ENCODE measurements around the gene CAMTA1. TPM values are rescaled to one million over a fixed set of nuclear protein-coding genes. Genes with fewer than 3 reads are reported as not detected.

The CAMTA1 gene
- polyA plus RNA-seq, 1 donor from 2014 or later, result 162 TPM

DNA sequence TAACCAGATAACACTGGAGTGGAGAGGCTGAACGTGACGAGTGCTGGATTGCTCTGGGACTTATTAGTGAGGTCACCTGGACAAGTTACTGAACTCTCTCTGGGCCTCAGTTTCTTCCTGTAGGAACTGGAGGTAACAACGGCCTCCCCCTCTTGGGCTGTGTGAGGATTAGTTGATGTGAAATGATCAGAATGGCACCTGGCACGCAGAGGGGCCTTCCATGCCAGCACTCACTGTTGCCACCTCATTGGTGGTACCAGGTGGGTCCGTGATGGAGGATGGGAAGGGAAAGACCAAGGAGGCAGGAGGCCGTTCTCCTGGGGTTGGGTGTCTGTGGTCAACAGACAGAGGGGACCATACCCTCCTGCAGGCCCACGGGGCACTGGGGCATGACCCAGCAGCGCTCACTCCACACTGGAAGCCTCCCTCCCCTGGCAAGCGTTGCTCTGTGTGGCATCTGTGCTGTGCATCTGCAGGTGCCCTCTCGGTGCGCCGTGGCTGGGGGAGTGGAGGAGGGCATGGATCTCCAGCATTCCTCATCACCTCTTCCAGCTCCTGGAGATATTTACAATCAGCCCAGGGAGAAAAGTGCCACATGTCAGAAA is 636.3 kb downstream of the CAMTA1 start:
- H3K9ac ChIP-seq (ENCODE audit: low read length), result no peak overlapping the region
- H2AFZ ChIP-seq (ENCODE audit: low read depth, low read length), result no peak overlapping the region
- H3K27me3 ChIP-seq (ENCODE audit: insufficient read depth, low read depth, low read length), result no peaks in the 10 kb centered on the region
- no peak overlapping the region for H3K4me3 ChIP-seq (ENCODE audit: low read length)
- H4K20me1 ChIP-seq (ENCODE audit: insufficient read depth), result no peaks in the 10 kb centered on the region
- no peaks in the 10 kb centered on the region for H3K9me3 ChIP-seq (ENCODE audit: low read length)
- H3K79me2 ChIP-seq (replicated peaks; ENCODE audit: insufficient read depth, low read length), result no peaks in the 10 kb centered on the region
- TF ChIP-seq SMC3 (conservative IDR thresholded peaks at IDR 0.05; ENCODE audit: poor library complexity), result no peak
- H3K27ac ChIP-seq (ENCODE audit: low read length), result no peak overlapping the region
- no peaks in the 10 kb centered on the region for H3K36me3 ChIP-seq (ENCODE audit: insufficient read depth, low read length)
- no peaks in the 10 kb centered on the region for H3F3A ChIP-seq (ENCODE audit: insufficient read depth, low read length, poor library complexity, severe bottlenecking)
- no peaks in the 10 kb centered on the region for H3K9me2 ChIP-seq (ENCODE audit: insufficient read depth, low read length)
- no peak overlapping the region for H3K4me2 ChIP-seq (ENCODE audit: low read length)

DNA sequence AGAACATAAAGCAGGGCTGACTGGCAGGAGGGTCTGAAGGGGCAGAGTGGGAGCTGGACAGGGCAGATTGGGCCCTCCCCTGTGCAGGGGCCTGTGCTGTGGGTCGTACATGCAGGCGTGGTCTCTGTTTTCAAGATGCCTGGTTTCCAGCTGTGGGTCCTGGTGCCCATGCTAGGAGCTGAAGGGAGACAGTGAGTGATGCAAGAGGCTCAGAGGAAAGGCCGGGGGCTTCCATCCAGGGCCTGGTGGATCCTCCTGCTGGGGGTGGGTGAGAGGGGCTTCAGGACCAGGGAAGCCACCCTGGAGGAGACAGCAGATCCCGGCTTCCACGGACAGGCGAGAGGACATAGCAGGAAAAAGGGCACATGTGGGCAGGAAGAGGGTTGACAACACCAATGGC is 636.8 kb downstream of the CAMTA1 start:
- TF ChIP-seq MXI1 (conservative IDR thresholded peaks at IDR 0.05; ENCODE audit: poor library complexity, severe bottlenecking) (no peak), EZH2 (IDR thresholded peaks at IDR 0.05; ENCODE audit: borderline replicate concordance, insufficient read depth, low read length, poor library complexity, severe bottlenecking) (no peak), TAF1 (IDR thresholded peaks at IDR 0.05; ENCODE audit: low read depth) (no peak), POLR2AphosphoS5 (IDR thresholded peaks at IDR 0.05) (no peak), RAD21 (conservative IDR thresholded peaks at IDR 0.05) (no peak)
- TF ChIP-seq, protein P1, sequence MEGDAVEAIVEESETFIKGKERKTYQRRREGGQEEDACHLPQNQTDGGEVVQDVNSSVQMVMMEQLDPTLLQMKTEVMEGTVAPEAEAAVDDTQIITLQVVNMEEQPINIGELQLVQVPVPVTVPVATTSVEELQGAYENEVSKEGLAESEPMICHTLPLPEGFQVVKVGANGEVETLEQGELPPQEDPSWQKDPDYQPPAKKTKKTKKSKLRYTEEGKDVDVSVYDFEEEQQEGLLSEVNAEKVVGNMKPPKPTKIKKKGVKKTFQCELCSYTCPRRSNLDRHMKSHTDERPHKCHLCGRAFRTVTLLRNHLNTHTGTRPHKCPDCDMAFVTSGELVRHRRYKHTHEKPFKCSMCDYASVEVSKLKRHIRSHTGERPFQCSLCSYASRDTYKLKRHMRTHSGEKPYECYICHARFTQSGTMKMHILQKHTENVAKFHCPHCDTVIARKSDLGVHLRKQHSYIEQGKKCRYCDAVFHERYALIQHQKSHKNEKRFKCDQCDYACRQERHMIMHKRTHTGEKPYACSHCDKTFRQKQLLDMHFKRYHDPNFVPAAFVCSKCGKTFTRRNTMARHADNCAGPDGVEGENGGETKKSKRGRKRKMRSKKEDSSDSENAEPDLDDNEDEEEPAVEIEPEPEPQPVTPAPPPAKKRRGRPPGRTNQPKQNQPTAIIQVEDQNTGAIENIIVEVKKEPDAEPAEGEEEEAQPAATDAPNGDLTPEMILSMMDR (IDR thresholded peaks at IDR 0.05; ENCODE audit: poor library complexity, severe bottlenecking), result no peak
- TF ChIP-seq, protein P2, sequence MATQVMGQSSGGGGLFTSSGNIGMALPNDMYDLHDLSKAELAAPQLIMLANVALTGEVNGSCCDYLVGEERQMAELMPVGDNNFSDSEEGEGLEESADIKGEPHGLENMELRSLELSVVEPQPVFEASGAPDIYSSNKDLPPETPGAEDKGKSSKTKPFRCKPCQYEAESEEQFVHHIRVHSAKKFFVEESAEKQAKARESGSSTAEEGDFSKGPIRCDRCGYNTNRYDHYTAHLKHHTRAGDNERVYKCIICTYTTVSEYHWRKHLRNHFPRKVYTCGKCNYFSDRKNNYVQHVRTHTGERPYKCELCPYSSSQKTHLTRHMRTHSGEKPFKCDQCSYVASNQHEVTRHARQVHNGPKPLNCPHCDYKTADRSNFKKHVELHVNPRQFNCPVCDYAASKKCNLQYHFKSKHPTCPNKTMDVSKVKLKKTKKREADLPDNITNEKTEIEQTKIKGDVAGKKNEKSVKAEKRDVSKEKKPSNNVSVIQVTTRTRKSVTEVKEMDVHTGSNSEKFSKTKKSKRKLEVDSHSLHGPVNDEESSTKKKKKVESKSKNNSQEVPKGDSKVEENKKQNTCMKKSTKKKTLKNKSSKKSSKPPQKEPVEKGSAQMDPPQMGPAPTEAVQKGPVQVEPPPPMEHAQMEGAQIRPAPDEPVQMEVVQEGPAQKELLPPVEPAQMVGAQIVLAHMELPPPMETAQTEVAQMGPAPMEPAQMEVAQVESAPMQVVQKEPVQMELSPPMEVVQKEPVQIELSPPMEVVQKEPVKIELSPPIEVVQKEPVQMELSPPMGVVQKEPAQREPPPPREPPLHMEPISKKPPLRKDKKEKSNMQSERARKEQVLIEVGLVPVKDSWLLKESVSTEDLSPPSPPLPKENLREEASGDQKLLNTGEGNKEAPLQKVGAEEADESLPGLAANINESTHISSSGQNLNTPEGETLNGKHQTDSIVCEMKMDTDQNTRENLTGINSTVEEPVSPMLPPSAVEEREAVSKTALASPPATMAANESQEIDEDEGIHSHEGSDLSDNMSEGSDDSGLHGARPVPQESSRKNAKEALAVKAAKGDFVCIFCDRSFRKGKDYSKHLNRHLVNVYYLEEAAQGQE (IDR thresholded peaks at IDR 0.05; ENCODE audit: borderline replicate concordance), result no peak
- Histone ChIP-seq H3K27me3 (ENCODE audit: insufficient read depth, low read depth, low read length) (no peaks in the 10 kb centered on the region), H2AFZ (ENCODE audit: low read depth, low read length) (no peak overlapping the region)

DNA sequence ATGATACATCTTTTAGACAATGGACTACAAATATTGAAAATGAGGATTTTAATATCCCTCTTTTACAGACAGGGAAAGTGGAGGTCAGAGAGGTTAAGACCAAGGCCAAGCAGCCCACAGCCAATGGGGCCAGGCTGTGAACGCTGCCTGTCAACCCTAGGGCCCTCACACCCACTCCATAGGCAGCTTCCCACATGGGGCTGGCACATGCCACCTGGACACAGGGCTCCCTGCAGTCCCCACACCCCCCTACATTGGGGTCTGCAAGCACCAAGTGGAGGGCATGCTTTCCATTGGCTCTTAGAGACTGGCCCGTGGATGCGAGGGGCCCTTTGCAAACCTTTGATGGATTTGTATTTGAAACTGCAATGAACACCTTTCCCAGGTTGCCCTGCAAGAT is 637.3 kb downstream of the CAMTA1 start:
- Histone ChIP-seq H3K9me2 (ENCODE audit: insufficient read depth, low read length) (no peaks in the 10 kb centered on the region), H3F3A (ENCODE audit: insufficient read depth, low read length, poor library complexity, severe bottlenecking) (no peaks in the 10 kb centered on the region), H2AFZ (ENCODE audit: low read depth, low read length) (no peak overlapping the region), H3K9ac (ENCODE audit: low read length) (no peak overlapping the region), H3K4me2 (ENCODE audit: low read length) (no peak overlapping the region), H3K9me3 (ENCODE audit: low read length) (no peaks in the 10 kb centered on the region), H3K36me3 (ENCODE audit: insufficient read depth, low read length) (no peaks in the 10 kb centered on the region), H3K27me3 (ENCODE audit: insufficient read depth, low read depth, low read length) (no peaks in the 10 kb centered on the region), H3K27ac (ENCODE audit: low read length) (no peak overlapping the region), H3K4me3 (ENCODE audit: low read length) (no peak overlapping the region), H4K20me1 (ENCODE audit: insufficient read depth) (no peaks in the 10 kb centered on the region), H3K79me2 (replicated peaks; ENCODE audit: insufficient read depth, low read length) (no peaks in the 10 kb centered on the region)
- TF ChIP-seq EP300 (conservative IDR thresholded peaks at IDR 0.05; ENCODE audit: poor library complexity, severe bottlenecking) (no peak), POLR2AphosphoS5 (IDR thresholded peaks at IDR 0.05) (no peak), TAF1 (IDR thresholded peaks at IDR 0.05; ENCODE audit: low read depth) (no peak), SMC3 (conservative IDR thresholded peaks at IDR 0.05; ENCODE audit: poor library complexity) (no peak), RAD21 (conservative IDR thresholded peaks at IDR 0.05) (no peak), EZH2 (IDR thresholded peaks at IDR 0.05; ENCODE audit: borderline replicate concordance, insufficient read depth, low read length, poor library complexity, severe bottlenecking) (no peak), MXI1 (conservative IDR thresholded peaks at IDR 0.05; ENCODE audit: poor library complexity, severe bottlenecking) (no peak)
- TF ChIP-seq, protein P2 (IDR thresholded peaks at IDR 0.05; ENCODE audit: borderline replicate concordance), result no peak
- TF ChIP-seq, protein P1 (IDR thresholded peaks at IDR 0.05; ENCODE audit: poor library complexity, severe bottlenecking), result no peak

More for the DNA sequence above, 636.8 kb downstream of the CAMTA1 start:
- Histone ChIP-seq H3K4me2 (ENCODE audit: low read length) (no peak overlapping the region), H3K79me2 (replicated peaks; ENCODE audit: insufficient read depth, low read length) (no peaks in the 10 kb centered on the region), H3K36me3 (ENCODE audit: insufficient read depth, low read length) (no peaks in the 10 kb centered on the region), H3K4me3 (ENCODE audit: low read length) (no peak overlapping the region), H3K27ac (ENCODE audit: low read length) (no peak overlapping the region), H3K9ac (ENCODE audit: low read length) (no peak overlapping the region), H3F3A (ENCODE audit: insufficient read depth, low read length, poor library complexity, severe bottlenecking) (no peaks in the 10 kb centered on the region), H3K9me2 (ENCODE audit: insufficient read depth, low read length) (no peaks in the 10 kb centered on the region), H3K9me3 (ENCODE audit: low read length) (no peaks in the 10 kb centered on the region), H4K20me1 (ENCODE audit: insufficient read depth) (no peaks in the 10 kb centered on the region)

All from neural cell (in vitro differentiated cells).